SK-N-SH (cell line): Measurements from ENCODE around the gene TBXAS1. TPM values are rescaled to one million over a fixed set of nuclear protein-coding genes. Genes with fewer than 3 reads are reported as not detected.

Source experiments
- CTCF ChIA-PET: fragments of 300-600, 350-600 bp; formaldehyde crosslinking; extraction: SDS; loops from one replicate; lab custom pipeline; 2021; lab: Yijun Ruan, JAX
- POLR2A ChIA-PET: fragments of 350-600 bp; sonication (Branson Sonifier 250); formaldehyde crosslinking; extraction: SDS; loops from one replicate; lab custom pipeline; 2020; ENCODE audit warnings: antibody characterized with exemption, inconsistent platforms; lab: Yijun Ruan, JAX
- DNase-seq: peaks from one replicate; pipeline ENCODE4 v3.0.0; 2012
- H2AFZ ChIP-seq: fragments of 200-600 bp; sonication (generic); 2 replicates; pipeline ENCODE4 v1.8.1; 2016; ENCODE audit warnings: antibody characterized with exemption, mild to moderate bottlenecking, low read depth
- H3F3A ChIP-seq: fragments of 200-600 bp; sonication (generic); replicated peaks from 2 replicates; pipeline ENCODE3; 2016; ENCODE audit warnings: antibody characterized with exemption, mild to moderate bottlenecking; ENCODE audit not compliant: insufficient read depth
- H3K27ac ChIP-seq, 2 experiments: fragments of 200-500 bp in 1 of 2; fragments of 200-600 bp in 1 of 2; sonication (Bioruptor generic) in 1 of 2; sonication (generic), shearing (Covaris generic) in 1 of 2; 2 replicates each; pipeline versions ENCODE4 v1.5.1 to v1.6.1; 2014 to 2016; ENCODE audit warnings: low read depth in 2 of 2, inconsistent platforms in 1 of 2, low read length in 1 of 2, mild to moderate bottlenecking in 1 of 2, mixed read lengths in 1 of 2
- H3K27me3 ChIP-seq: fragments of 200-600 bp; sonication (generic), shearing (Covaris generic); 2 replicates; pipeline ENCODE4 v1.6.1; 2016; ENCODE audit warnings: mixed run types; ENCODE audit not compliant: insufficient read depth
- H3K36me3 ChIP-seq, 2 experiments: fragments of 200-500 bp in 1 of 2; fragments of 200-600 bp in 1 of 2; sonication (Bioruptor generic) in 1 of 2; sonication (generic) in 1 of 2; replicated peaks in 1 of 2; 2 replicates each; pipeline versions ENCODE3 to v1.5.1; 2014 to 2016; ENCODE audit warnings: low read length in 1 of 2, mild to moderate bottlenecking in 1 of 2; ENCODE audit not compliant: insufficient read depth in 2 of 2, control insufficient read depth in 1 of 2
- H3K4me1 ChIP-seq, 2 experiments: fragments of 200-500 bp in 1 of 2; fragments of 200-600 bp in 1 of 2; sonication (Bioruptor generic) in 1 of 2; sonication (generic), shearing (Covaris generic) in 1 of 2; 2 replicates each; pipeline versions ENCODE4 v1.5.1 to v1.6.1; 2014 to 2016; ENCODE audit warnings: low read depth in 1 of 2, low read length in 1 of 2, mixed run types in 1 of 2; ENCODE audit not compliant: insufficient read depth in 2 of 2, control insufficient read depth in 1 of 2
- H3K4me2 ChIP-seq: fragments of 200-600 bp; sonication (generic), shearing (Covaris generic); 2 replicates; pipeline ENCODE4 v1.6.1; 2017; ENCODE audit warnings: mixed run types
- H3K4me3 ChIP-seq, 2 experiments: fragments of 200-500 bp in 1 of 2; fragments of 200-600 bp in 1 of 2; sonication (Bioruptor generic) in 1 of 2; sonication (generic), shearing (Covaris generic) in 1 of 2; 2 replicates each; pipeline versions ENCODE4 v1.5.1 to v1.8.1; 2014 to 2016; ENCODE audit warnings: low read depth in 2 of 2, inconsistent platforms in 1 of 2, low read length in 1 of 2, mild to moderate bottlenecking in 1 of 2, mixed read lengths in 1 of 2, moderate library complexity in 1 of 2
- H3K79me2 ChIP-seq: fragments of 200-600 bp; sonication (generic); 2 replicates; pipeline ENCODE4 v1.8.1; 2017; ENCODE audit warnings: mild to moderate bottlenecking; ENCODE audit not compliant: insufficient read depth
- H3K9ac ChIP-seq: fragments of 200-600 bp; sonication (generic); 2 replicates; pipeline ENCODE4 v1.6.1; 2017; ENCODE audit warnings: mixed run types
- H3K9me2 ChIP-seq: fragments of 200-600 bp; sonication (generic); 2 replicates; pipeline ENCODE4 v1.6.1; 2017; ENCODE audit warnings: mixed run types
- H3K9me3 ChIP-seq: fragments of 200-600 bp; sonication (generic); 2 replicates; pipeline ENCODE4 v1.6.1; 2017; ENCODE audit warnings: mixed run types, mild to moderate bottlenecking, moderate library complexity
- H4K20me1 ChIP-seq: fragments of 200-600 bp; sonication (generic); 2 replicates; pipeline ENCODE4 v1.6.1; 2017; ENCODE audit warnings: mild to moderate bottlenecking, mixed run types; ENCODE audit not compliant: insufficient read depth
- CTCF ChIP-seq: fragments of 200-600 bp; sonication (generic); IDR thresholded peaks from 2 replicates; pipeline ENCODE4 v1.6.1; 2017; ENCODE audit warnings: antibody characterized with exemption, mild to moderate bottlenecking, moderate library complexity
- ELF1 ChIP-seq: IDR thresholded peaks from 2 replicates; pipeline ENCODE4 v1.4.0; 2012
- EZH2phosphoT487 ChIP-seq: fragments of 200-600 bp; sonication (generic); IDR thresholded peaks from 2 replicates; pipeline ENCODE4 v1.6.1; 2017; ENCODE audit warnings: low read depth, mixed run types, mild to moderate bottlenecking, antibody characterized with exemption, moderate library complexity, borderline replicate concordance
- FOSL2 ChIP-seq: IDR thresholded peaks from 2 replicates; pipeline ENCODE4 v1.4.0; 2012; ENCODE audit warnings: low read depth, mild to moderate bottlenecking, moderate library complexity, borderline replicate concordance
- FOXJ3 ChIP-seq: sonication (generic); formaldehyde crosslinking; IDR thresholded peaks from 2 replicates; pipeline ENCODE4 v1.5.1; 2020; ENCODE audit warnings: mild to moderate bottlenecking, missing genetic modification reagents
- GABPA ChIP-seq: IDR thresholded peaks from 2 replicates; pipeline ENCODE4 v1.4.0; 2012; ENCODE audit warnings: low read depth, mild to moderate bottlenecking
- GATA2 ChIP-seq: sonication (generic); formaldehyde crosslinking; IDR thresholded peaks from 2 replicates; pipeline ENCODE4 v1.5.0; 2020; ENCODE audit warnings: mild to moderate bottlenecking, missing genetic modification reagents
- IRF3 ChIP-seq: fragments of 150-350 bp; IDR thresholded peaks from 2 replicates; pipeline ENCODE4 v1.6.1; 2016; ENCODE audit warnings: mild to moderate bottlenecking, low read depth, low read length
- NFIC ChIP-seq: IDR thresholded peaks from 2 replicates; pipeline ENCODE4 v1.4.0; 2012; ENCODE audit warnings: borderline replicate concordance
- PBX3 ChIP-seq: IDR thresholded peaks from 2 replicates; pipeline ENCODE4; 2012
- SIN3A ChIP-seq: IDR thresholded peaks from 2 replicates; pipeline ENCODE4 v1.6.1; 2012; ENCODE audit warnings: low read depth, mild to moderate bottlenecking, low read length, moderate library complexity, borderline replicate concordance
- TAF1 ChIP-seq: IDR thresholded peaks from 2 replicates; pipeline ENCODE4 v1.6.1; 2012; ENCODE audit warnings: low read depth, mild to moderate bottlenecking, low read length, moderate library complexity, borderline replicate concordance
- TEAD4 ChIP-seq: IDR thresholded peaks from 2 replicates; pipeline ENCODE4 v1.4.0; 2012; ENCODE audit warnings: mild to moderate bottlenecking, borderline replicate concordance; ENCODE audit not compliant: insufficient read depth
- USF2 ChIP-seq: fragments of 150-350 bp; IDR thresholded peaks from 2 replicates; pipeline ENCODE4 v1.6.1; 2017; ENCODE audit warnings: antibody characterized with exemption, low read length, low read depth, borderline replicate concordance
- YY1 ChIP-seq: IDR thresholded peaks from 2 replicates; pipeline ENCODE4 v1.4.0; 2012; ENCODE audit warnings: low read depth, mild to moderate bottlenecking
- WGBS: methylation state at CpG from one replicate; pipeline ENCODE4 v1.1.6; 2017; ENCODE audit warnings: low lambda C conversion rate; 5-methylcytosine and 5-hydroxymethylcytosine counted together
- polyA plus RNA-seq, 3 experiments: library from polyadenylated mRNA; depleted of rRNA; stranded (reverse); fragments of >200 nt; gene quantifications; 2 replicates each; pipeline ENCODE4 v1.2.3, GENCODE V29; 2012

The TBXAS1 gene
- polyA plus RNA-seq, 1 of the 3 experiments (the other 2 are of a cell fraction) = 4.4 TPM

GRCh38 chr7:139942636-139943035 is 113.6 kb downstream of the TBXAS1 start:
- no peak for DNase-seq
- Histone ChIP-seq H3K36me3 (no peaks in the 10 kb centered on the region), H3K4me1 (peaks cover 0 to 8% of the 10 kb centered on the region in 2 experiments; a peak in 1 of 4 replicates), H3K9me2 (no peaks in the 10 kb centered on the region), H3K79me2 (no peaks in the 10 kb centered on the region), H4K20me1 (no peaks in the 10 kb centered on the region), H3K4me2 (no peak overlapping the region), H3K4me3 (no peak overlapping the region), H3F3A (no peaks in the 10 kb centered on the region), H2AFZ (no peak overlapping the region), H3K27me3 (peaks cover 15% of the 10 kb centered on the region), H3K9ac (no peak overlapping the region), H3K27ac (no peak overlapping the region), H3K9me3 (no peaks in the 10 kb centered on the region)
- WGBS = 62% methylated on average over 6 of the region's 6 CpGs
- POLR2A ChIA-PET = no interaction called here
- CTCF ChIA-PET = interaction anchor here (0.9 to 1.8 kb wide), 2 partner anchors 8 to 19 kb away, joined by 3 to 4 read pairs; no protein-coding TSS in a partner anchor
- TF ChIP-seq IRF3 (no peak), GABPA (no peak), TEAD4 (no peak), SIN3A (no peak), USF2 (no peak)

- no peak overlapping the region for H3K27ac ChIP-seq
- H3K4me2 ChIP-seq = no peak overlapping the region
- no peaks in the 10 kb centered on the region for H3K9me3 ChIP-seq
- ChIA-PET POLR2A (no interaction called here), CTCF (interaction anchor here (0.7 to 1.2 kb wide), 2 partner anchors 298 to 388 kb away, joined by 3 read pairs; no protein-coding TSS in a partner anchor)
- no peaks in the 10 kb centered on the region for H3K9me2 ChIP-seq
- no peak overlapping the region for H3K4me3 ChIP-seq
- TF ChIP-seq ELF1 (no peak), TAF1 (no peak), GATA2 (CRISPR knock-in tag) (peak; percentile 32; the same call in 1 of the 2 replicates)
- no peaks in the 10 kb centered on the region for H4K20me1 ChIP-seq
- H2AFZ ChIP-seq = no peak overlapping the region
- no peak overlapping the region for H3K9ac ChIP-seq
- peak; percentile 37 for DNase-seq
- no peaks in the 10 kb centered on the region for H3F3A ChIP-seq
- WGBS = 47% methylated on average over 4 of the region's 4 CpGs
- no peaks in the 10 kb centered on the region for H3K79me2 ChIP-seq
- peaks cover 0 to 8% of the 10 kb centered on the region in 2 experiments; a peak in 1 of 4 replicates for H3K4me1 ChIP-seq
- peaks cover 13% of the 10 kb centered on the region for H3K27me3 ChIP-seq
- no peaks in the 10 kb centered on the region for H3K36me3 ChIP-seq
Measured at GRCh38 chr7:139943401-139943800, 114.3 kb downstream of the TBXAS1 start.

- H3K36me3 ChIP-seq = no peaks in the 10 kb centered on the region
- H3K4me3 ChIP-seq = no peak overlapping the region
- no peak for DNase-seq
- no peaks in the 10 kb centered on the region for H3K79me2 ChIP-seq
- H3K4me1 ChIP-seq = peaks cover 0 to 8% of the 10 kb centered on the region in 2 experiments; a peak in 1 of 4 replicates
- CTCF ChIA-PET = interaction anchor here (0.7 to 1.2 kb wide), 2 partner anchors 11 to 299 kb away, joined by 3 read pairs; no protein-coding TSS in a partner anchor
- H3F3A ChIP-seq = no peaks in the 10 kb centered on the region
- no peak overlapping the region for H3K27ac ChIP-seq
- 59% methylated on average over 3 of the region's 3 CpGs for WGBS
- no peak overlapping the region for H3K4me2 ChIP-seq
- H3K27me3 ChIP-seq = peaks cover 6% of the 10 kb centered on the region
- H3K9ac ChIP-seq = no peak overlapping the region
- POLR2A ChIA-PET = no interaction called here
- H3K9me3 ChIP-seq = no peaks in the 10 kb centered on the region
- no peak overlapping the region for H2AFZ ChIP-seq
- H3K9me2 ChIP-seq = no peaks in the 10 kb centered on the region
- no peaks in the 10 kb centered on the region for H4K20me1 ChIP-seq
- TF ChIP-seq CTCF = no peak
- TF ChIP-seq ELF1 = no peak
- TF ChIP-seq FOSL2 = no peak
- TF ChIP-seq IRF3 = no peak
- no peak for TF ChIP-seq YY1
- TF ChIP-seq FOXJ3 (CRISPR knock-in tag) = no peak
- TF ChIP-seq TAF1 = no peak
- no peak for TF ChIP-seq PBX3
- TF ChIP-seq SIN3A = no peak
- no peak for TF ChIP-seq NFIC
- no peak for TF ChIP-seq EZH2phosphoT487
Measured at GRCh38 chr7:139944248-139944647, 115.2 kb downstream of the TBXAS1 start.
